Regular cardiac myocyte (primary cell): ENCODE measurements around the gene ABCA9. TPM values are rescaled to one million over a fixed set of nuclear protein-coding genes. Genes with fewer than 3 reads are reported as not detected.

ENCODE experiments used
- total RNA-seq: library from RNA; depleted of rRNA; stranded (reverse); fragments of >200 nt; gene quantifications from 2 replicates; pipeline ENCODE4 v1.2.3, GENCODE V29; 2014

Gene ABCA9, protein sequence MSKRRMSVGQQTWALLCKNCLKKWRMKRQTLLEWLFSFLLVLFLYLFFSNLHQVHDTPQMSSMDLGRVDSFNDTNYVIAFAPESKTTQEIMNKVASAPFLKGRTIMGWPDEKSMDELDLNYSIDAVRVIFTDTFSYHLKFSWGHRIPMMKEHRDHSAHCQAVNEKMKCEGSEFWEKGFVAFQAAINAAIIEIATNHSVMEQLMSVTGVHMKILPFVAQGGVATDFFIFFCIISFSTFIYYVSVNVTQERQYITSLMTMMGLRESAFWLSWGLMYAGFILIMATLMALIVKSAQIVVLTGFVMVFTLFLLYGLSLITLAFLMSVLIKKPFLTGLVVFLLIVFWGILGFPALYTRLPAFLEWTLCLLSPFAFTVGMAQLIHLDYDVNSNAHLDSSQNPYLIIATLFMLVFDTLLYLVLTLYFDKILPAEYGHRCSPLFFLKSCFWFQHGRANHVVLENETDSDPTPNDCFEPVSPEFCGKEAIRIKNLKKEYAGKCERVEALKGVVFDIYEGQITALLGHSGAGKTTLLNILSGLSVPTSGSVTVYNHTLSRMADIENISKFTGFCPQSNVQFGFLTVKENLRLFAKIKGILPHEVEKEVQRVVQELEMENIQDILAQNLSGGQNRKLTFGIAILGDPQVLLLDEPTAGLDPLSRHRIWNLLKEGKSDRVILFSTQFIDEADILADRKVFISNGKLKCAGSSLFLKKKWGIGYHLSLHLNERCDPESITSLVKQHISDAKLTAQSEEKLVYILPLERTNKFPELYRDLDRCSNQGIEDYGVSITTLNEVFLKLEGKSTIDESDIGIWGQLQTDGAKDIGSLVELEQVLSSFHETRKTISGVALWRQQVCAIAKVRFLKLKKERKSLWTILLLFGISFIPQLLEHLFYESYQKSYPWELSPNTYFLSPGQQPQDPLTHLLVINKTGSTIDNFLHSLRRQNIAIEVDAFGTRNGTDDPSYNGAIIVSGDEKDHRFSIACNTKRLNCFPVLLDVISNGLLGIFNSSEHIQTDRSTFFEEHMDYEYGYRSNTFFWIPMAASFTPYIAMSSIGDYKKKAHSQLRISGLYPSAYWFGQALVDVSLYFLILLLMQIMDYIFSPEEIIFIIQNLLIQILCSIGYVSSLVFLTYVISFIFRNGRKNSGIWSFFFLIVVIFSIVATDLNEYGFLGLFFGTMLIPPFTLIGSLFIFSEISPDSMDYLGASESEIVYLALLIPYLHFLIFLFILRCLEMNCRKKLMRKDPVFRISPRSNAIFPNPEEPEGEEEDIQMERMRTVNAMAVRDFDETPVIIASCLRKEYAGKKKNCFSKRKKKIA (N-terminal part only)
- total RNA-seq = 17.8 and 70.2 TPM in 2 replicates

DNA sequence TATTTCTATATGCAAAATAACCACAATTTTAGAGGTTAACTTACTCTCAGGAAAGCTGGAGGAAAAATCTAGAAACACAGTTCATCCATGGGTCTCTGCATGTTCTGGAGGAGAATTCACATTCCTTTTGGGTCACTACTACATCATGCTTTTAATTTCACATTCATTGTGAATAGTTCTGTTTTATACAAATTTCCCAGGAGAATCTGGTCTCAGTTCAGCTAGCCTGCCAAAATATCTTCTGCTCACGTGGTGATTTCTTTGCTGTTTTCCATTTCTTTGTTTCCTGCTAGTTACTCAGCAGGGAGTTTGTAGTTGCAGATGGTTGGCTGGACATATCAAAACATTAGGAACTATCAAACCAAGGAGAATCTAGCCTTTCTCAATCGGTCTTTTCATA lies at the start of gene ABCA9:
Gene ABCA9, minus strand, starts transcription at position 106 of the 400 bp plus-strand sequence. CDS start 9,801 bp downstream, outside the sequence.

DNA sequence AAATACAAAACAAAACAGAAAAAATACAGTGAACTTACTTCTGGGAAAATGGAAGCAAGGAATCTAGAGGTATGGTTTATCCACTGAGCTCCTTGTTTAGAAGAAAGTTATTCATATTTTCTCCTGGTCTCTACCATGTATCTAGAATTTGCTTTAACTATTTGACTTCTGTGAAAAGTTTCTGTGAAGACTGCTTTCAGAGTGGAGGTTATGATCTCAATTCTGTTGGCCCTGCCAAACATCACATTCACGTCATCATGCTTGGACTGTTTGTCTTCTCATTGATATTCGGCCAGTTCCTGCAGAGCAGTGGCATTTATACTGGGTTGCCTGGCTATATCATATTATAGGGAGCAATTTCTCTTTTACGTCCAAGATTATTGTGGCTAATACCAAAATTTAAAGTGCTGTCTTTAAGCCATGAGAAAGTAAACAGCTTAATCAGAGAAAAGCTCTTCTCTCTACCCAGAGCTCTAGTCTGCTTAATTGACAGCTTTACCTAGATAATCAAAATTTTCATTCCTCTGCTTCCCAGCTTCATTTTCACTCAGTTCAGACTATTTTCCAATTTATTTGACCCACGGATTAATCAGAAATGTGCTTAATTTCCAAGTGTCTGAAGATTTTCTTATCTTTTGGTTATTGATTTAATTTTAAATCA lies 105.4 kb downstream of the ABCA9 start, which contains the start of gene ABCA8:
Gene ABCA8, minus strand, starts transcription at position 212 of the 661 bp plus-strand sequence. CDS start 13,358 bp downstream, outside the sequence.

Other genes starting within 250 kb of the ABCA9 start
- 40.6 and 123 TPM in 2 replicates for gene ABCA8, start 105.5 kb downstream of the ABCA9 start, total RNA-seq
- gene ABCA6, start 81.0 kb upstream of the ABCA9 start, total RNA-seq = 17.1 and 51.6 TPM in 2 replicates
- 0.77 and 3.9 TPM in 2 replicates for gene ABCA10, start 167.9 kb upstream of the ABCA9 start, total RNA-seq